Esophagus squamous epithelium (tissue), 4 donors: ENCODE measurements around the gene FCSK.

Experiments used
- CTCF ChIP-seq, 6 experiments: fragments of 450-650 bp in 4 of 6; fragments of 200-600 bp in 2 of 6; sonication (generic) in 2 of 6; IDR thresholded peaks; one replicate each; pipeline ENCODE4 v1.5.1; 2016 to 2019; ENCODE audit warnings: antibody characterized with exemption in 6 of 6, mild to moderate bottlenecking in 4 of 6, moderate library complexity in 4 of 6
- POLR2A ChIP-seq, 4 donors: fragments of 450-650 bp; IDR thresholded peaks; one replicate each; pipeline ENCODE4 v1.6.1; 2017; ENCODE audit warnings: antibody characterized with exemption in 4 of 4, mild to moderate bottlenecking in 4 of 4, moderate library complexity in 3 of 4

DNA sequence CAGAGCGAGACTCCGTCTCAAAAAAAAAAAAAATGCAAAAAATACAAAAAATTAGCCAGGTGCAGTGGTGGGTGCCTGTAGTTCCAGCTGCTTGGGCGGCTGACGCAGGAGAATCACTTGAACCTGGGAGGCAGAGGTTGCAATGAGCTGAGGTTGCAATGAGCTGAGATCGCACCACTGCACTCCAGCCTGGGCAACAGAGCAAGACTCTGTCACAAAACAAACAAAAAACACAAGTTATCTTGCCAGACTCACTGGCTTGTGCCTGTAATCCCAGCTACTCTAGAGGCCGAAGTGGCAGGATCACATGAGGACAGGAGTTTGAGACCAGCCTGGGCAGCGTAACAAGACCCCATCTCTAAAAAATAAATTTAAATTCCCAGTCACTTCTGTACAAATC is 12.1 kb upstream of the FCSK start:
- no peak for TF ChIP-seq CTCF (IDR thresholded peaks at IDR 0.05)
- TF ChIP-seq POLR2A (IDR thresholded peaks at IDR 0.05) = no peak
